MCF 10A (cell line): Measurements from ENCODE around the gene KDM2A. TPM values are rescaled to one million over a fixed set of nuclear protein-coding genes. Genes with fewer than 3 reads are reported as not detected.

Source experiments
- BruUV-seq: library from RNA; stranded (reverse); fragments of 400-500 nt; replicated peaks from 2 replicates; lab custom pipeline; 2021; lab: Mats Ljungman, UMichigan
- CTCF ChIA-PET: fragments of 300-600 bp; sonication (Branson Sonifier 250); formaldehyde crosslinking; extraction: SDS; loops from one replicate; lab custom pipeline; 2021; ENCODE audit warnings: antibody characterized with exemption, inconsistent platforms; lab: Yijun Ruan, JAX
- POLR2A ChIA-PET: fragments of 300-600, 350-650 bp; sonication (Branson Sonifier 250); formaldehyde crosslinking; extraction: SDS; loops from one replicate; lab custom pipeline; 2020; ENCODE audit warnings: antibody characterized with exemption, inconsistent platforms; lab: Yijun Ruan, JAX
- DNase-seq: peaks from one replicate; pipeline ENCODE4 v3.0.0-alpha.2; 2018; ENCODE audit not compliant: unreplicated experiment
- H3K27ac Mint-ChIP-seq: one replicate; pipeline ENCODE4 v1.8.0; 2022; ENCODE audit warnings: mild to moderate bottlenecking, low read depth, mixed read lengths; ENCODE audit not compliant: unreplicated experiment
- H3K27me3 Mint-ChIP-seq: one replicate; pipeline ENCODE4 v1.8.0; 2022; ENCODE audit warnings: mixed read lengths; ENCODE audit not compliant: insufficient read depth, unreplicated experiment
- H3K36me3 Mint-ChIP-seq: one replicate; pipeline ENCODE4 v1.8.0; 2022; ENCODE audit warnings: mild to moderate bottlenecking, moderate library complexity, mixed read lengths; ENCODE audit not compliant: insufficient read depth, unreplicated experiment
- H3K4me1 Mint-ChIP-seq: one replicate; pipeline ENCODE4 v1.8.0; 2022; ENCODE audit warnings: mixed read lengths; ENCODE audit not compliant: insufficient read depth, unreplicated experiment
- H3K4me3 Mint-ChIP-seq: one replicate; pipeline ENCODE4 v1.8.0; 2022; ENCODE audit warnings: mild to moderate bottlenecking, moderate library complexity, mixed read lengths; ENCODE audit not compliant: unreplicated experiment
- H3K9me3 Mint-ChIP-seq: one replicate; pipeline ENCODE4 v1.8.0; 2022; ENCODE audit warnings: mixed read lengths; ENCODE audit not compliant: unreplicated experiment
- intact Hi-C: fragments of 100-400 bp; cut with micrococcal nuclease; formaldehyde crosslinking; loops from 2 replicates; pipeline ENCODE4 v1.14.1; 2022
- total RNA-seq: library from RNA; stranded (reverse); gene quantifications from 2 replicates; pipeline ENCODE4 v1.2.3, GENCODE V29; 2022
- TF ChIP-seq, protein P1 (sequence below): fragments of 200-600 bp; IDR thresholded peaks from one replicate; pipeline ENCODE4 v1.8.0; 2022; ENCODE audit warnings: antibody characterized with exemption, mild to moderate bottlenecking; ENCODE audit not compliant: unreplicated experiment

The KDM2A gene
- total RNA-seq, 1 experiment from 2014 or later, result 63.8 TPM

- DNase-seq, result no peak
- Mint-ChIP-seq H3K4me3 (no peak overlapping the region), H3K27me3 (no peaks in the 10 kb centered on the region), H3K9me3 (no peaks in the 10 kb centered on the region), H3K27ac (no peak overlapping the region), H3K36me3 (peaks cover 54% of the 10 kb centered on the region), H3K4me1 (peaks cover 6% of the 10 kb centered on the region)
- TF ChIP-seq, protein P1, sequence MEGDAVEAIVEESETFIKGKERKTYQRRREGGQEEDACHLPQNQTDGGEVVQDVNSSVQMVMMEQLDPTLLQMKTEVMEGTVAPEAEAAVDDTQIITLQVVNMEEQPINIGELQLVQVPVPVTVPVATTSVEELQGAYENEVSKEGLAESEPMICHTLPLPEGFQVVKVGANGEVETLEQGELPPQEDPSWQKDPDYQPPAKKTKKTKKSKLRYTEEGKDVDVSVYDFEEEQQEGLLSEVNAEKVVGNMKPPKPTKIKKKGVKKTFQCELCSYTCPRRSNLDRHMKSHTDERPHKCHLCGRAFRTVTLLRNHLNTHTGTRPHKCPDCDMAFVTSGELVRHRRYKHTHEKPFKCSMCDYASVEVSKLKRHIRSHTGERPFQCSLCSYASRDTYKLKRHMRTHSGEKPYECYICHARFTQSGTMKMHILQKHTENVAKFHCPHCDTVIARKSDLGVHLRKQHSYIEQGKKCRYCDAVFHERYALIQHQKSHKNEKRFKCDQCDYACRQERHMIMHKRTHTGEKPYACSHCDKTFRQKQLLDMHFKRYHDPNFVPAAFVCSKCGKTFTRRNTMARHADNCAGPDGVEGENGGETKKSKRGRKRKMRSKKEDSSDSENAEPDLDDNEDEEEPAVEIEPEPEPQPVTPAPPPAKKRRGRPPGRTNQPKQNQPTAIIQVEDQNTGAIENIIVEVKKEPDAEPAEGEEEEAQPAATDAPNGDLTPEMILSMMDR, result no peak
- POLR2A ChIA-PET, result interaction anchor here (0.5 kb wide), 1 partner anchor 103 kb away, joined by 4 read pairs; no protein-coding TSS in a partner anchor
- CTCF ChIA-PET, result interaction anchor here (0.7 kb wide), 1 partner anchor 20 kb away, joined by 3 read pairs; no protein-coding TSS in a partner anchor
- intact Hi-C loops, result no loop called here
- no TSS peak for BruUV-seq
Measured at GRCh38 chr11:67146516-67147226, 27.6 kb downstream of the KDM2A start.

DNA sequence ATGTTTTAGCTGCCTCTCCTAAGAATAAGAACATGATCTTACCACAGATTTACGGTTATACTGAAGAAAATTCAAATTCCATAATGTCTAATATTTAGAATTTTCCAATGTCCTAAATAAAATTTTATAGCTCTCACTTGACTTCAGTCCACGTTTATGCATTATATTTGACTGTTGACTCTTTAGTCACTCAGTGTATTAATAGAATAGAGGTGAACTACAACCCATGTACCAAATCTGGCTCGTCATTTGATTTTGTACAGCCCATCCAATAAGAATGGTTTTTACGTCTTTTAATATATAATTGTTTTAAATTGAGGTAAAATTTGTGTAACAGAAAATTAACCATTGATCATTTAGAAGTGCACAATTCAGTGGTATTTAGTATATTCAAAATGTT, 34.9 kb downstream of the KDM2A start:
- POLR2A ChIA-PET, result interaction anchor here (1.2 kb wide), 1 partner anchor 99 kb away, joined by 5 read pairs; no protein-coding TSS in a partner anchor
- intact Hi-C loops, result no loop called here
- TF ChIP-seq, protein P1, result no peak
- H3K9me3 Mint-ChIP-seq, result no peaks in the 10 kb centered on the region
- no peak overlapping the region for H3K27ac Mint-ChIP-seq
- CTCF ChIA-PET, result interaction anchor here (0.6 to 1.1 kb wide), 3 partner anchors 14 to 218 kb away, joined by 3 to 5 read pairs (median 4); no protein-coding TSS in a partner anchor
- DNase-seq, result no peak
- H3K4me3 Mint-ChIP-seq, result no peak overlapping the region
- peaks cover 37% of the 10 kb centered on the region for H3K36me3 Mint-ChIP-seq
- no peaks in the 10 kb centered on the region for H3K27me3 Mint-ChIP-seq
- BruUV-seq, result no TSS peak
- H3K4me1 Mint-ChIP-seq, result peaks cover 7% of the 10 kb centered on the region

DNA sequence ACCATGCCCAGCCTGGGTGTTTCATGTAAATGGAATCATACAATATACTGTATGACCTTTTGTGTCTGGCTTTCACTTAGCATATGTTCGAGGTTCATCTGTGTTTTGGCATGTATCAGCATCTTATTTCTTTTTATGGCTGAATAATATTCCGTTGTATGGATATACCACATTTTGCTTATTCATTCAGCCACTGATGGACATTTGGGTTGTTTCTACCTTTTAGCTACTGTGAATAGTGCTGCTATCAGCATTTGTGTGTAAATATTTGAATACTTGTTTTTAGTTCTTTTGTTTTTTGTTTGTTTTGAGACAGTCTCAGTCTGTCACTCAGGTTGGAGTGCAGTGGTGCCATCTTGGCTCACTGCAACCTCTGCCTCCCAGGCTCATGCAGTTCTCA, 35.7 kb downstream of the KDM2A start:
- TF ChIP-seq, protein P1, result no peak
- H3K27ac Mint-ChIP-seq, result no peak overlapping the region
- CTCF ChIA-PET, result interaction anchor here (1.1 kb wide), 1 partner anchor 15 kb away, joined by 5 read pairs; no protein-coding TSS in a partner anchor
- DNase-seq, result no peak
- peaks cover 14% of the 10 kb centered on the region for H3K4me1 Mint-ChIP-seq
- POLR2A ChIA-PET, result interaction anchor here (0.7 kb wide), 1 partner anchor 193 kb away, joined by 3 read pairs; no protein-coding TSS in a partner anchor
- H3K4me3 Mint-ChIP-seq, result no peak overlapping the region
- peaks cover 36% of the 10 kb centered on the region for H3K36me3 Mint-ChIP-seq
- H3K27me3 Mint-ChIP-seq, result no peaks in the 10 kb centered on the region
- intact Hi-C loops, result no loop called here
- no TSS peak for BruUV-seq
- H3K9me3 Mint-ChIP-seq, result no peaks in the 10 kb centered on the region

GRCh38 chr11:67157691-67158090, 38.6 kb downstream of the KDM2A start:
- Mint-ChIP-seq H3K36me3 (peaks cover 25% of the 10 kb centered on the region), H3K4me3 (no peak overlapping the region), H3K27ac (no peak overlapping the region), H3K27me3 (no peaks in the 10 kb centered on the region), H3K9me3 (no peaks in the 10 kb centered on the region), H3K4me1 (peaks cover 19% of the 10 kb centered on the region)
- DNase-seq, result no peak
- TF ChIP-seq, protein P1, result no peak
- POLR2A ChIA-PET, result interaction anchor here (0.6 to 1.5 kb wide), 2 partner anchors 10 to 20 kb away, joined by 3 read pairs; no protein-coding TSS in a partner anchor
- CTCF ChIA-PET, result interaction anchor here (0.5 to 1.2 kb wide), 4 partner anchors 36 to 224 kb away, joined by 3 to 5 read pairs (median 4); no protein-coding TSS in a partner anchor
- no TSS peak for BruUV-seq
- intact Hi-C loops, result no loop called here
